HCT116 (cell line): Measurements from ENCODE around the gene PHLDB3. TPM values are rescaled to one million over a fixed set of nuclear protein-coding genes. Genes with fewer than 3 reads are reported as not detected.
A peak's percentile ranks its signal among the peaks of the same experiment; 100 is the strongest.

Experiments
- ATAC-seq: fragments of 200-7000 bp; cut with Tn5 transposase; 2 replicates; pipeline ENCODE4 v1.9.1; 2020; ENCODE audit warnings: mild to moderate bottlenecking, moderate library complexity
- BruUV-seq: library from RNA; stranded (reverse); fragments of 400-500 nt; replicated peaks from 2 replicates; lab custom pipeline; 2021; lab: Mats Ljungman, UMichigan
- CTCF ChIA-PET: fragments of 300-600 bp; sonication (Branson Sonifier 250); formaldehyde crosslinking; loops from one replicate; lab custom pipeline; 2021; ENCODE audit warnings: antibody characterized with exemption; lab: Charles Lee
- POLR2A ChIA-PET: fragments of 300-600, 350-600 bp; sonication (Branson Sonifier 250); formaldehyde crosslinking; loops from one replicate; lab custom pipeline; 2021; ENCODE audit warnings: antibody characterized with exemption; lab: Charles Lee
- RAD21 ChIA-PET, 2 experiments: fragments of 300-600 bp; sonication (Branson Sonifier 250); formaldehyde crosslinking; loops; one replicate each; lab custom pipeline; 2023; ENCODE audit warnings: low total read pairs in 2 of 2; ENCODE audit not compliant: uncharacterized antibody in 2 of 2, unreplicated experiment in 2 of 2, low non-redundant PET in 1 of 2; lab: Charles Lee
- DNase-seq: peaks from one replicate; pipeline ENCODE4 v3.0.0-alpha.2; 2010; ENCODE audit warnings: low read depth, low spot score
- H2AFZ ChIP-seq: fragments of 200-600 bp; shearing (Covaris generic), sonication (generic); 2 replicates; pipeline ENCODE4 v1.6.1; 2017; ENCODE audit warnings: low read depth, mixed run types, mixed read lengths, antibody characterized with exemption, low read length; ENCODE audit not compliant: poor library complexity, severe bottlenecking
- H3K27ac ChIP-seq: 2 replicates; pipeline ENCODE4 v1.5.1; 2012; ENCODE audit warnings: low read depth, low read length
- H3K27me3 ChIP-seq: fragments of 200-600 bp; sonication (generic); 2 replicates; pipeline ENCODE4 v1.6.1; 2016; ENCODE audit warnings: mixed run types, low read length, mixed read lengths; ENCODE audit not compliant: insufficient read depth
- H3K36me3 ChIP-seq, 2 experiments: fragments of 200-500 bp in 1 of 2; fragments of 200-600 bp in 1 of 2; sonication (Bioruptor generic) in 1 of 2; sonication (generic) in 1 of 2; 2 replicates each; pipeline versions ENCODE4 v1.5.1 to v1.6.1; 2014 to 2016; ENCODE audit warnings: low read length in 2 of 2, inconsistent platforms in 1 of 2, mixed read lengths in 1 of 2, mixed run types in 1 of 2; ENCODE audit not compliant: insufficient read depth in 2 of 2, control insufficient read depth in 1 of 2
- H3K4me1 ChIP-seq, 2 experiments: fragments of 200-600 bp in 1 of 2; sonication (generic) in 1 of 2; 2 replicates each; pipeline versions ENCODE4 v1.5.1 to v1.6.1; 2012 to 2017; ENCODE audit warnings: low read length in 2 of 2, inconsistent platforms in 1 of 2, mild to moderate bottlenecking in 1 of 2, mixed read lengths in 1 of 2, mixed run types in 1 of 2, moderate library complexity in 1 of 2; ENCODE audit not compliant: insufficient read depth in 2 of 2, control insufficient read depth in 1 of 2
- H3K4me2 ChIP-seq: fragments of 200-600 bp; sonication (generic); 2 replicates; pipeline ENCODE4 v1.6.1; 2017; ENCODE audit warnings: mixed run types, low read length, mixed read lengths
- H3K4me3 ChIP-seq, 2 experiments: fragments of 200-600 bp in 1 of 2; sonication (generic) in 1 of 2; replicated peaks in 1 of 2; 2 replicates each; pipeline ENCODE4 v1.5.1; 2011 to 2016; ENCODE audit warnings: low read length in 2 of 2, control low read depth in 1 of 2, low read depth in 1 of 2, mild to moderate bottlenecking in 1 of 2, mixed read lengths in 1 of 2, mixed run types in 1 of 2
- H3K79me2 ChIP-seq: fragments of 200-600 bp; sonication (generic); 2 replicates; pipeline ENCODE4 v1.6.1; 2017; ENCODE audit warnings: mild to moderate bottlenecking, mixed run types, low read length, moderate library complexity, mixed read lengths; ENCODE audit not compliant: insufficient read depth
- H3K9ac ChIP-seq: fragments of 200-600 bp; sonication (generic); 2 replicates; pipeline ENCODE4 v1.6.1; 2016; ENCODE audit warnings: low read length, mixed read lengths
- H3K9me2 ChIP-seq: fragments of 200-600 bp; sonication (generic), shearing (Covaris generic); 2 replicates; pipeline ENCODE4 v1.6.1; 2017; ENCODE audit warnings: mixed run types, mild to moderate bottlenecking, moderate library complexity; ENCODE audit not compliant: insufficient read depth
- H3K9me3 ChIP-seq, 2 experiments: fragments of 200-500 bp in 1 of 2; fragments of 200-600 bp in 1 of 2; sonication (Bioruptor generic) in 1 of 2; sonication (generic) in 1 of 2; 2 replicates each; pipeline ENCODE4 v1.6.1; 2014 to 2017; ENCODE audit warnings: low read length in 2 of 2, mixed read lengths in 2 of 2, inconsistent platforms in 1 of 2, low read depth in 1 of 2, mild to moderate bottlenecking in 1 of 2, mixed run types in 1 of 2, moderate library complexity in 1 of 2; ENCODE audit not compliant: control insufficient read depth in 1 of 2, insufficient read depth in 1 of 2
- H4K20me1 ChIP-seq: fragments of 200-600 bp; sonication (generic), shearing (Covaris generic); 2 replicates; pipeline ENCODE4 v1.6.1; 2017; ENCODE audit warnings: mixed run types, mild to moderate bottlenecking, moderate library complexity; ENCODE audit not compliant: insufficient read depth
- CEBPB ChIP-seq: IDR thresholded peaks from 2 replicates; pipeline ENCODE4 v1.6.1; 2012; ENCODE audit warnings: low read depth
- ELF1 ChIP-seq: IDR thresholded peaks from 2 replicates; pipeline ENCODE4 v1.6.1; 2012; ENCODE audit warnings: low read depth, borderline replicate concordance
- EZH2phosphoT487 ChIP-seq: fragments of 200-600 bp; IDR thresholded peaks from 2 replicates; pipeline ENCODE4 v1.6.1; 2018; ENCODE audit warnings: antibody characterized with exemption, borderline replicate concordance
- JUND ChIP-seq: IDR thresholded peaks from 2 replicates; pipeline ENCODE4 v1.6.1; 2012
- POLR2AphosphoS5 ChIP-seq: IDR thresholded peaks from 2 replicates; pipeline ENCODE4 v1.6.1; 2011; ENCODE audit warnings: mild to moderate bottlenecking, low read depth, low read length, moderate library complexity
- REST ChIP-seq: IDR thresholded peaks from 2 replicates; pipeline ENCODE4 v1.6.1; 2012; ENCODE audit warnings: low read depth
- SIN3A ChIP-seq: IDR thresholded peaks from 2 replicates; pipeline ENCODE4 v1.6.1; 2012; ENCODE audit warnings: low read depth
- SP1 ChIP-seq: IDR thresholded peaks from 2 replicates; pipeline ENCODE4 v1.6.1; 2012; ENCODE audit warnings: low read depth
- SRF ChIP-seq: IDR thresholded peaks from 2 replicates; pipeline ENCODE4 v1.6.1; 2012; ENCODE audit warnings: low read depth
- intact Hi-C: fragments of 100-400 bp; cut with micrococcal nuclease; formaldehyde crosslinking; loops from 2 replicates; pipeline ENCODE4 v1.10.0; 2022
- total RNA-seq: library from RNA; stranded (reverse); gene quantifications from one replicate; pipeline ENCODE4 v1.2.1, GENCODE V29; 2021; ENCODE audit not compliant: unreplicated experiment

The PHLDB3 gene
- total RNA-seq, 1 experiment from 2014 or later, result 15.5 TPM

GRCh38 chr19:43525836-43526771 is 21.6 kb upstream of the PHLDB3 start:
- H3K4me2 ChIP-seq, result peak overlapping the region; percentile 94
- H3K27me3 ChIP-seq, result no peaks in the 10 kb centered on the region
- TF ChIP-seq POLR2AphosphoS5, result peak; percentile 5; the same call in 1 of the 2 replicates
- no peak for TF ChIP-seq CEBPB
- TF ChIP-seq SIN3A, result no peak
- TF ChIP-seq SRF, result no peak
- no peaks in the 10 kb centered on the region for H3K9me2 ChIP-seq
- H3K79me2 ChIP-seq, result peaks cover 41% of the 10 kb centered on the region
- H4K20me1 ChIP-seq, result no peaks in the 10 kb centered on the region
- H3K9me3 ChIP-seq, result no peaks in the 10 kb centered on the region
- DNase-seq (no peak), ATAC-seq (peak; percentile 12)
- peak overlapping the region; percentile 93 for H3K9ac ChIP-seq
- H3K36me3 ChIP-seq, result no peaks in the 10 kb centered on the region; a peak in 1 of 4 replicates
- ChIA-PET CTCF (interaction anchor here (1.2 to 2.3 kb wide), 2 partner anchors 68 to 79 kb away, joined by 4 to 11 read pairs; no protein-coding TSS in a partner anchor), RAD21 (no interaction called here), POLR2A (interaction anchor here (1.6 kb wide), 1 partner anchor 92 kb away, joined by 3 read pairs; no protein-coding TSS in a partner anchor)
- no peak overlapping the region for H2AFZ ChIP-seq
- intact Hi-C loops, result loop anchor here (2.0 kb wide), 1 partner anchor 71 kb away; the partner anchor contains the start of genes IRGQ and ZNF576
- H3K27ac ChIP-seq, result peak overlapping the region; percentile 76
- H3K4me1 ChIP-seq, result peaks cover 34 to 68% of the 10 kb centered on the region in 2 experiments
- peak overlapping the region; percentile 87 to 100 for H3K4me3 ChIP-seq
- no TSS peak for BruUV-seq

GRCh38 chr19:43524922-43525835 is 20.6 kb upstream of the PHLDB3 start:
- no peaks in the 10 kb centered on the region for H3K9me2 ChIP-seq
- intact Hi-C loops, result no loop called here
- ATAC-seq, result peak; percentile 63
- peaks cover 34 to 64% of the 10 kb centered on the region in 2 experiments for H3K4me1 ChIP-seq
- H3K27ac ChIP-seq, result peak overlapping the region; percentile 76
- H3K36me3 ChIP-seq, result no peaks in the 10 kb centered on the region; a peak in 1 of 4 replicates
- H3K4me2 ChIP-seq, result peak overlapping the region; percentile 94
- peak; percentile 57 for DNase-seq
- H3K79me2 ChIP-seq, result peaks cover 41% of the 10 kb centered on the region
- H2AFZ ChIP-seq, result no peak overlapping the region
- no peaks in the 10 kb centered on the region for H4K20me1 ChIP-seq
- RAD21 ChIA-PET, result interaction anchor here (0.7 to 1.5 kb wide), 2 partner anchors 78 to 243 kb away, joined by 3 to 5 read pairs; no protein-coding TSS in a partner anchor
- no peaks in the 10 kb centered on the region for H3K9me3 ChIP-seq
- H3K27me3 ChIP-seq, result no peaks in the 10 kb centered on the region
- BruUV-seq, result no TSS peak
- POLR2A ChIA-PET, result interaction anchor here (1.1 kb wide), 1 partner anchor 86 kb away, joined by 5 read pairs; no protein-coding TSS in a partner anchor
- CTCF ChIA-PET, result interaction anchor here (1.0 to 2.3 kb wide), 4 partner anchors 28 to 78 kb away, joined by 3 to 11 read pairs (median 4); no protein-coding TSS in a partner anchor
- H3K9ac ChIP-seq, result peak overlapping the region; percentile 93
- peak overlapping the region; percentile 87 to 100 for H3K4me3 ChIP-seq
- TF ChIP-seq POLR2AphosphoS5 (peak; percentile 59), ELF1 (no peak), SP1 (peak; percentile 82), EZH2phosphoT487 (no peak), JUND (no peak), SIN3A (peak; percentile 58; the same call in 1 of the 2 replicates), REST (no peak), CEBPB (peak; percentile 72; the same call in 1 of the 2 replicates)
